Endothelial cell of umbilical vein (primary cell): ENCODE measurements around the gene SEC22C.

Experiments used
- CTCF ChIP-seq, 2 donors: IDR thresholded peaks; 1 replicate in 1 of 2; 2 replicates in 1 of 2; pipeline ENCODE4 v1.5.1; 2011; ENCODE audit warnings: low read length in 2 of 2, mild to moderate bottlenecking in 2 of 2, moderate library complexity in 2 of 2, control low read depth in 1 of 2, inconsistent platforms in 1 of 2, low read depth in 1 of 2; ENCODE audit not compliant: insufficient read depth in 1 of 2; ENCODE audit errors: extremely low read depth in 1 of 2
- EZH2 ChIP-seq: IDR thresholded peaks from 2 replicates; pipeline ENCODE4 v1.6.1; 2012; ENCODE audit warnings: borderline replicate concordance, low read depth, mild to moderate bottlenecking, moderate library complexity, low read length, inconsistent platforms; ENCODE audit not compliant: severe bottlenecking
- FOS ChIP-seq: IDR thresholded peaks from 2 replicates; pipeline ENCODE4 v1.6.1; 2011; ENCODE audit warnings: mild to moderate bottlenecking, low read length, moderate library complexity, borderline replicate concordance; ENCODE audit not compliant: insufficient read depth
- JUN ChIP-seq: IDR thresholded peaks from 2 replicates; pipeline ENCODE4 v1.6.1; 2011; ENCODE audit warnings: borderline replicate concordance, low read depth; ENCODE audit not compliant: insufficient read length, insufficient read depth
- MYC ChIP-seq: IDR thresholded peaks from one replicate; pipeline ENCODE4 v1.6.1; 2011; ENCODE audit warnings: mild to moderate bottlenecking, low read depth, low read length
- POLR2A ChIP-seq: IDR thresholded peaks from 2 replicates; pipeline ENCODE4 v1.6.1; 2012; ENCODE audit warnings: low read depth, mild to moderate bottlenecking, control low read depth, low read length

GRCh38 chr3:42532229-42532628 is 49.5 kb downstream of the SEC22C start:
- TF ChIP-seq POLR2A (no peak), FOS (no peak), CTCF (IDR thresholded peaks at IDR 0.05; ENCODE audit: extremely low read depth in 1 of 2, insufficient read depth in 1 of 2, low read depth in 1 of 2, low read length in 2 of 2) (no peak), JUN (no peak), MYC (no peak), EZH2 (no peak)
